Natural killer cell (primary cell): ENCODE measurements around the gene RYR1. TPM values are rescaled to one million over a fixed set of nuclear protein-coding genes. Genes with fewer than 3 reads are reported as not detected.

Experiments
- ATAC-seq, 3 donors: fragments of 150-1000 bp in 2 of 3; fragments of 200-7000 bp in 1 of 3; cut with Tn5 transposase; 1 replicate in 1 of 3; 2 replicates in 2 of 3; pipeline ENCODE4 v1.10.0; 2021; ENCODE audit warnings: mild to moderate bottlenecking in 2 of 3, moderate library complexity in 2 of 3
- DNase-seq, 2 donors: peaks; one replicate each; pipeline versions ENCODE4 v3.0.0 to v3.0.0-alpha.2; 2013 to 2021; ENCODE audit warnings: mixed read lengths in 1 of 2
- H3K27ac ChIP-seq: one replicate; pipeline ENCODE4 v1.5.1; 2013; ENCODE audit warnings: mild to moderate bottlenecking, low read length
- H3K27me3 ChIP-seq: one replicate; pipeline ENCODE4 v1.6.1; 2013; ENCODE audit warnings: low read length; ENCODE audit not compliant: control insufficient read depth, insufficient read depth
- H3K36me3 ChIP-seq: one replicate; pipeline ENCODE4 v1.6.1; 2013; ENCODE audit warnings: low read length; ENCODE audit not compliant: control insufficient read depth, insufficient read depth
- H3K4me1 ChIP-seq: one replicate; pipeline ENCODE4 v1.6.1; 2013; ENCODE audit warnings: low read length; ENCODE audit not compliant: control insufficient read depth, insufficient read depth
- H3K4me3 ChIP-seq: one replicate; pipeline ENCODE4 v1.5.1; 2013; ENCODE audit warnings: low read length
- H3K9me3 ChIP-seq: one replicate; pipeline ENCODE4 v1.6.1; 2013; ENCODE audit warnings: low read length; ENCODE audit not compliant: control insufficient read depth, insufficient read depth
- H3K27ac Mint-ChIP-seq, 2 donors: one replicate each; pipeline ENCODE4 v1.8.0; 2022; ENCODE audit warnings: mild to moderate bottlenecking in 2 of 2, mixed read lengths in 2 of 2, moderate library complexity in 1 of 2
- H3K27me3 Mint-ChIP-seq, 2 donors: one replicate each; pipeline ENCODE4 v1.8.0; 2022; ENCODE audit warnings: low read depth in 2 of 2, mixed read lengths in 2 of 2
- H3K36me3 Mint-ChIP-seq: one replicate; pipeline ENCODE4 v1.8.0; 2022; ENCODE audit warnings: mixed read lengths
- H3K4me1 Mint-ChIP-seq, 2 donors: one replicate each; pipeline ENCODE4 v1.8.0; 2022; ENCODE audit warnings: mixed read lengths in 2 of 2
- H3K4me3 Mint-ChIP-seq: one replicate; pipeline ENCODE4 v1.8.0; 2022; ENCODE audit warnings: mild to moderate bottlenecking, moderate library complexity, mixed read lengths
- H3K9me3 Mint-ChIP-seq, 2 donors: one replicate each; pipeline ENCODE4 v1.8.0; 2022; ENCODE audit warnings: mixed read lengths in 2 of 2
- CTCF ChIP-seq: fragments of 200-600 bp; IDR thresholded peaks from one replicate; pipeline ENCODE4 v1.8.0; 2022; ENCODE audit warnings: antibody characterized with exemption
- WGBS: methylation state at CpG from one replicate; pipeline ENCODE4 v1.1.7; 2013; ENCODE audit warnings: missing lambda C conversion rate; ENCODE audit not compliant: insufficient coverage; 5-methylcytosine and 5-hydroxymethylcytosine counted together
- intact Hi-C: fragments of 100-400 bp; cut with micrococcal nuclease; formaldehyde crosslinking; loops from one replicate; pipeline ENCODE4 v1.14.2; 2022
- total RNA-seq, 4 donors: library from RNA; stranded (reverse); fragments of 120-200 nt in 1 of 4; gene quantifications; one replicate each; pipeline versions ENCODE4 v1.2.3 to v1.2.4, GENCODE V29; 2013 to 2022

The RYR1 gene
- total RNA-seq, 3 donors from 2014 or later (not counting 1 experiment from before 2014, with no cell fraction given), result 0.05 to 1.0 (median 0.65) TPM

DNA sequence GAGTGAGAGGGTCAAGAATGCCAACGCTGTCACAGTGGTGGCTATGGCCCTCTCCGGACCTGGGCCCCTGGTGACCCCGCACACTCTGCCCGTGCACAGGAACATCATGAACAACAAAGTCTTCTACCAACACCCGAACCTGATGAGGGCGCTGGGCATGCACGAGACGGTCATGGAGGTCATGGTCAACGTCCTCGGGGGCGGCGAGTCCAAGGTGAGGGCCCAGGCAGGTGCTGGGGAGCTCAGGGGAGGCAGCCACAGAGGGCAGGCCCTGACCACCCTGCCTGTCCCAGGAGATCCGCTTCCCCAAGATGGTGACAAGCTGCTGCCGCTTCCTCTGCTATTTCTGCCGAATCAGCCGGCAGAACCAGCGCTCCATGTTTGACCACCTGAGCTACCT lies 62.6 kb downstream of the RYR1 start:
- Mint-ChIP-seq H3K36me3 (no peaks in the 10 kb centered on the region), H3K27ac (no peak overlapping the region), H3K27me3 (peaks cover 3 to 8% of the 10 kb centered on the region in 2 donors), H3K9me3 (no peaks in the 10 kb centered on the region), H3K4me1 (no peaks in the 10 kb centered on the region), H3K4me3 (no peak overlapping the region)
- no peak overlapping the region for H3K27ac ChIP-seq
- H3K36me3 ChIP-seq, result no peaks in the 10 kb centered on the region
- WGBS, result 94% methylated on average over 17 of the region's 17 CpGs
- no peaks in the 10 kb centered on the region for H3K27me3 ChIP-seq
- H3K4me3 ChIP-seq, result no peak overlapping the region
- DNase-seq, result no peak
- H3K9me3 ChIP-seq, result no peaks in the 10 kb centered on the region
- ATAC-seq, result no peak
- intact Hi-C loops, result no loop called here
- no peak for TF ChIP-seq CTCF
- H3K4me1 ChIP-seq, result peaks cover 3% of the 10 kb centered on the region

- TF ChIP-seq CTCF, result no peak
- Mint-ChIP-seq H3K9me3 (no peaks in the 10 kb centered on the region), H3K36me3 (no peaks in the 10 kb centered on the region), H3K4me3 (no peak overlapping the region), H3K27me3 (peaks cover 3 to 8% of the 10 kb centered on the region in 2 donors), H3K4me1 (no peaks in the 10 kb centered on the region), H3K27ac (no peak overlapping the region)
- WGBS, result 95% methylated on average over 30 of the region's 30 CpGs
- Histone ChIP-seq H3K27me3 (no peaks in the 10 kb centered on the region), H3K4me3 (no peak overlapping the region), H3K9me3 (no peaks in the 10 kb centered on the region), H3K4me1 (peaks cover 3% of the 10 kb centered on the region), H3K27ac (no peak overlapping the region), H3K36me3 (no peaks in the 10 kb centered on the region)
- ATAC-seq (no peak), DNase-seq (no peak)
- intact Hi-C loops, result no loop called here
Observed at GRCh38 chr19:38496603-38497487, 63.4 kb downstream of the RYR1 start.

- Mint-ChIP-seq H3K9me3 (no peaks in the 10 kb centered on the region), H3K27ac (no peak overlapping the region), H3K4me3 (no peak overlapping the region), H3K36me3 (no peaks in the 10 kb centered on the region), H3K4me1 (no peaks in the 10 kb centered on the region), H3K27me3 (no peaks in the 10 kb centered on the region)
- TF ChIP-seq CTCF, result no peak
- Histone ChIP-seq H3K4me3 (no peak overlapping the region), H3K4me1 (no peaks in the 10 kb centered on the region), H3K27ac (no peak overlapping the region), H3K36me3 (no peaks in the 10 kb centered on the region), H3K9me3 (no peaks in the 10 kb centered on the region), H3K27me3 (no peaks in the 10 kb centered on the region)
- 90% methylated on average over 4 of the region's 4 CpGs for WGBS
- ATAC-seq (no peak), DNase-seq (no peak)
- intact Hi-C loops, result no loop called here
Observed at GRCh38 chr19:38497907-38498306, 64.4 kb downstream of the RYR1 start.

DNA sequence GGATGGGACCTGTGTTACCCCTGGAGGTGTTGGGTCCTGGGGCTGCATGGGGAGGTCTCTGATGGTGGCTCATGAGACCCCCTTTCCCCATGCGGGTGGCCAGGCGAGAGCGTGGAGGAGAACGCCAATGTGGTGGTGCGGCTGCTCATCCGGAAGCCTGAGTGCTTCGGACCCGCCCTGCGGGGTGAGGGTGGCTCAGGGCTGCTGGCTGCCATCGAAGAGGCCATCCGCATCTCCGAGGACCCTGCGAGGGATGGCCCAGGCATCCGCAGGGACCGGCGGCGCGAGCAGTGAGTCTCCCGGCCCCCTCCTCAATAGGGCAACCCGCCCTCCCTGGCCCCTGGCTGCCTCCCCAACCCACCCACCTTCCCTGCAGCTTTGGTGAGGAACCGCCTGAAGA lies 66.0 kb downstream of the RYR1 start:
- no peak for ATAC-seq
- Histone ChIP-seq H3K4me3 (no peak overlapping the region), H3K36me3 (no peaks in the 10 kb centered on the region), H3K27me3 (no peaks in the 10 kb centered on the region), H3K9me3 (no peaks in the 10 kb centered on the region), H3K4me1 (no peaks in the 10 kb centered on the region), H3K27ac (no peak overlapping the region)
- DNase-seq, result no peak
- Mint-ChIP-seq H3K36me3 (no peaks in the 10 kb centered on the region), H3K4me1 (no peaks in the 10 kb centered on the region), H3K9me3 (no peaks in the 10 kb centered on the region), H3K27me3 (no peaks in the 10 kb centered on the region), H3K4me3 (no peak overlapping the region), H3K27ac (no peak overlapping the region)
- intact Hi-C loops, result no loop called here
- 95% methylated on average over 21 of the region's 21 CpGs for WGBS
- no peak for TF ChIP-seq CTCF
